DMS53 treated with DMSO at 0.1 percent for 48 hours (cell line): ENCODE results near the gene ZEB1.
"Not testable (repeated sequence)": the region's sequence is repeated elsewhere in the genome, so short reads cannot be mapped to it uniquely, and the experiment has no call there.

ENCODE experiments used
- DNase-seq: peaks from one replicate; lab custom pipeline; 2025; ENCODE audit not compliant: unreplicated experiment; lab: John Stamatoyannopoulos, UW

The ZEB1 gene

GRCh38 chr10:31413325-31413724, 94.3 kb downstream of the ZEB1 start:
- DNase-seq: no peak

- no peak for DNase-seq
These were observed 99.5 kb downstream of the ZEB1 start for GRCh38 chr10:31418481-31418880.

DNA sequence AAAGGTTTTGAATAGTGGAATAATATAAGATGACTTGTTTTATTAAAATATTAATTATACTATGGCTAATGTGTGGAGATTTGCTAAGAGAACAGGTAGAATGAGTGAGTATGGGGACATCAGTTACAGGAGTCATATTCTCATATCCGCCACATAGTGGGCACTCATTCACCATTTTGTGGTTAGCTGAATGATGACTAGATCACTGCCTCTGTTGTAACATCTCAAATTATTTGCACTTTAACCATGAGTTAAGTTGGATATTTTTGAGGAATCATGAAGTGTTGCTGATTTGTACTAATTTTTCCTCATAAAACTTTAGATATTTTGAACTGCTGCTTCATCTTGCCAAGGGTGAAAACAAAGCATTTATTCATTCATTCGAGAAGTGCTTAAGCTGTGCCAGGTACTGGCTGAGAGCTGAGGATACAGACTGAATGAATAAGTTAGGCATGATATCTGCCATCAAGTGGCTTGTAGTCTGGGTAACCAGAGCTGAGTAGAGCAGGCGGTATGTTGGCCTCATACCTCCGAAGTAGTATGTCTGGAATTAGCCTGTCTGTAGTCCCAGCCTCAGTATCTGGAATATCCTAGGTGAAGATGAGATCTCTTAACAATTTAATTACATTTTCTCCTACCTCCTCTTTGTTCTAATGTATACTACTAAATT, 100.5 kb downstream of the ZEB1 start:
- DNase-seq: no peak

DNA sequence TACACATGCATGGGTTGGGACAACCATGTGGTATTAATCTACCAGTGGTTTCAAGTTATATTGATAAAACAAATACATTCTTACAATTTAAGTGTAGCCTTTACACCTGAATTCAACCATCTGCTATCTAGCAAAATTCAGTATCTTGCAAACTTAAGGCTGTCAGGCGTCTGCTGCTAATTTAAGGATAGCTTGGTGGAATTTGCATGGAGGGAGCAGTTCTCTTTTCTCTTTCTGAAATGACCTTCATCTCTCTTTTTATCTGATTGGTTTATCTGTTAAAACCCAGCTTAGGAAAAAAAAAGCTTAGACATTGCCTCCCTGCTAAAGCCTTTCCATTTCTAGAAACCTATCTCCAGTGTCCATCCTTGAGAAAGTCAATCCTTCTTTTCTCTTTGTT, 102.3 kb downstream of the ZEB1 start:
- DNase-seq: no peak

DNA sequence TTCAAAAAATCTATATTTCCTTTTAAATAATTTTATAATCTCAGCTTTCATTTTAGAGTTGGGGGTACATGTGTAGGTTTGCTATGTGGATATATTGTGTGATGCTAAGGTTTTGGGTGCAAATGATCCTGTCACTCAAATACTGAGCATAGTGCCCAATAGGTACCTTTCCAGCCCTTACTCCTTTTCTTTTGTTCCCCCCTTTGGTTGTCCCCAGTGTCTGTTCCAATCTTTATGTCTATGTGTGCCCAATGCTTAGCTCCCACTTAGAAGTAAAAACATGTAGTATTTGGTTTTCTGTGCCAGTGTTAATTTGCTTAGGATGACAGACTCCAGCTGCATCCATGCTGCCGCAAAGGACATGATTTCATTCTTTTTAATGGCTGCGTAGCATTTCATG, 103.6 kb downstream of the ZEB1 start:
- no peak for DNase-seq

DNA sequence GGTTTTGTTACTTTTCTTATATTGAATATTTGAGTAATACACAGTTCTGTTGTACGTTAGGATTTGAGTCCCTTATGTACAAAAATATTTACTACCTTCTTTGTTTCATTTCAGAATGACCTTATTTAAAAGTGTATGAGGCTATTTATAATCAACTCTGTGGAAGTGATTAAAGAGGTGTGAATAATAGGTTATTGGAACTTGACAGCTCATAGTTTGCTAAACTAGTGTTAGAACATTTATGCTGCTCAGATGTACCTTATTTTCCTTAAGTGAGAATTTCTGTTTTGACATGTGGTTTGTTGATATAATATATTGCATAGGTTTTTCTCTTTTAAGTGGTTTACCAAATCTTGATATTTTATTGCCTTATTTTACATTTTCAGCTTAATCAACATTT, 105.5 kb downstream of the ZEB1 start:
- DNase-seq: no peak

DNA sequence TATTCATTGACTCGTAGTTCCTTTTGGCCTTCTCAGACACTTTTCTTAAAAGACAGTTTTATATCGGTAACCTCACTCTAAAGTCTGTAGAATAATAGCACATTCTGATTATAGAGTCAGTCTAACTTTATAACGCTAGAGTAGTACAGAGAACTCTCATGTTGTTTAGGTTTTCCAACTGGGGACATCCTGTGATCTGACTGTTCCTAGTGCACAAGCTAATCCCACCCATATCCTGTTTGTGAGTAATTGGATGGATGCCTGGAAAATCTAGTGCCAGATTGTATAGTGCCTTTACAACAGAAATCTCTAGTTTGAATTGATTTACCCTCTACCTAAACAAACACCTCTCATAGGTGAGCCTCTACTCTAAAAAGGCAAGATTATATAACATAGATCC, 107.4 kb downstream of the ZEB1 start:
- DNase-seq: no peak

DNA sequence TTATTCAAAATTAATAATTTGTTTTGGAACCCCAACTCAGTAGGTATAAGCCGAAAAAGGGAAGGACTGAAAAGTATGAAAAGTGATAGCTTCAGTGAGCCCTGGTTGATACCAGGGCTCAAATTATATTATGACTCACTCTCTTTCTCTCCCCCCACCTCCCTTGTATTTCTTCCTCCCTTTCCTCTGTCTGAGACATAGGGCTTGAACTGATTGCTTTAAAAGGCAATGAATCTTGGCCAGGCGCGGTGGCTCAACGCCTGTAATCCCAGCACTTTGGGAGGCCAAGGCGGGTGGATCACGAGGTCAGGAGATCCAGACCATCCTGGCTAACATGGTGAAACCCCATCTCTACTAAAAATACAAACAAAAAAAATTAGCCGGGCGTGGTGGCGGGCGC, 108.3 kb downstream of the ZEB1 start:
- DNase-seq: not testable (repeated sequence)

- not testable (repeated sequence) for DNase-seq
These were observed 109.5 kb downstream of the ZEB1 start for GRCh38 chr10:31428499-31428898.

DNA sequence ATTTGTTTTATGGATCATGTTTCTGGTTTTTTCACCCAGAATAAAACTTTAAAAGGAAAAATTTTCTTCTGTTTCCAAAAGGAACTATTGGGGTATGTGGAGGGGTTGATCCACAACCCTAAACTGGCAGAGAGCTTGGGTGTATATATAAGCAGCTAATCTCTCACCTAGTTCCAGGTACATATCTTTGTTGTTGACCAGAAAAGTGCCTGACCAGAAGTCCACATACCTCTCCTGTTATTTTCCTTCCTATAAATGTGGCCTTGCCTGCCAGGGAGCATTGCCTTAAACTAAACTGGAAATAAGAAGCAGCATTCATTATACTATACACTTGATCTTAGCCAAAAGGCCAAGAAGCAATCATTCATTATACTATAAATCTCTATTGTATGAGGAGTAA, 112.0 kb downstream of the ZEB1 start:
- no peak for DNase-seq

DNA sequence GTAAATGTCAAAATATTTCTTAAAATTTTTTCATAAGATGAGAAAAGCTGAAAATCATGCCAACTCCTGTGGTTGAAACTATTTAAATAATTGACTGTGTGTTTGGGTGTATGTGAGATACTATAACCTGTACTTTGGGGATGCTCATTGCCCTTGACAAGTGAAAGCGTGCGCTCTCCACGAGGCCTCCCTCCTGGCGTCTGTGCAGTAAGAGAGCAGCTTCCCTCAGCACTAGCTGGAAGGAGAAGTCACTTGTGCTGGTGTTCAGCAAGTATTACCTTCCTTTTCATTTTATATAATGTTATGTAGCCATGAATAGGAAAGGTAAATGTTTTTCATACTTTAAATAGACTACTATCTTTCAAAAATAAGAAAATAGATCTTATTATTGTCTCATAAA, 118.9 kb downstream of the ZEB1 start:
- DNase-seq: no peak

DNA sequence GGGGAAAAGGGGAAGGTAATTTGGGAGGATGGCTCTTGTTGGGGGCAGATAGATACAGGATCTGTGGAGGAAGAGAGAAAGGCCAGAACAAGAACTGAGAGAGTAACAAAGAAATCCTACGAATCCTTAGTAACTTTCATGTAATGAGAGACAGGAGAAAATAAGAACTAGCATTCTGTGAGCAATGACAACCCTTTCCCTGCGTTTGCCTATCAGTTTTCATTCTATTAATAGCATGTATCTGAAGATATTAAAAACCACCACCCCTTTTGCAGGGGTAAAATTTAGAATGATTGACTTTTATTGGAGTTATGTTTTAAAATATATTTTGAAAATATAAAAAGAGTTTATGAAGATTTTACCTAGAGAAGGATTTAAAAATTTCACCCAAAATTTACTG, 132.8 kb downstream of the ZEB1 start:
- no peak for DNase-seq

DNA sequence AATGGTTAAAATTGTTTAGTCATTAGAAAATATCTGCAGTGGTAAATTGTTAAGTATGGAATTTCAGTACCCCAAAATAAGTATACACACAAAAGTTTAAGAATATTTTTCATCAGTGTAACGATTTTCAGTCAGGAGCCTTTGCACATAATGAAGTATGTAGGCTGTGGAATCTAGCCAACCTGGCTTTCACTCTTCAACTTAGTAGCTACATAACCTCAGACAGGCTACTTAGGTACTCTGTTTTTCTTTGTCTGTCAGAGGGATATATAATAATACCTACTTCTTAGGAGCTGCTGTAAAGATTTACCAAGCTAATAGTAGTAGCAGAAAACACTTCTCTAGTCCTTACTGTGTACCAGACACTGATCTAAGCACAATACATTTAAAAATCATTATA, 137.5 kb downstream of the ZEB1 start:
- no peak for DNase-seq

GRCh38 chr10:31457858-31458257, 138.8 kb downstream of the ZEB1 start:
- no peak for DNase-seq

GRCh38 chr10:31458974-31459373, 140.0 kb downstream of the ZEB1 start:
- no peak for DNase-seq

- DNase-seq: no peak
These were observed 141.2 kb downstream of the ZEB1 start for GRCh38 chr10:31460242-31460641.

DNA sequence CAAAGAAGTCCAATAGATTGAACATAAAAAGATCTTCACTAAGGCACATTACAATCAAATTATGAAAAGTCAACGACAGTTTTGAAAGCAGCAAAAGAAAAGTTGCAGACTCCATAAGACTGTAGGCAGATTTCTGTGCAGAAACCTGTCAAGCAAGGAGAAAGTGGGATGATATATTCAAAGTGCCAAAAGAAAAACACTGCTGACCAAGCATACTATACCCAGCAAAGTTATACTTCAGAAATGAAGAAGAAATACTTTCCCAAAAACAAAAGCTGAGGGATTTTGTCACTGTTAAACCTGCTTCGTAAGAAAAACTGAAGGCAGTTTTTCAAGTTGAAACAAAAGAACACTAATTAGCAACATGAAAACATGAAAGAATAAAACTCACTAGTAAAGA, 145.5 kb downstream of the ZEB1 start:
- DNase-seq: no peak

- no peak for DNase-seq
These were observed 147.3 kb downstream of the ZEB1 start for GRCh38 chr10:31466313-31466712.

DNA sequence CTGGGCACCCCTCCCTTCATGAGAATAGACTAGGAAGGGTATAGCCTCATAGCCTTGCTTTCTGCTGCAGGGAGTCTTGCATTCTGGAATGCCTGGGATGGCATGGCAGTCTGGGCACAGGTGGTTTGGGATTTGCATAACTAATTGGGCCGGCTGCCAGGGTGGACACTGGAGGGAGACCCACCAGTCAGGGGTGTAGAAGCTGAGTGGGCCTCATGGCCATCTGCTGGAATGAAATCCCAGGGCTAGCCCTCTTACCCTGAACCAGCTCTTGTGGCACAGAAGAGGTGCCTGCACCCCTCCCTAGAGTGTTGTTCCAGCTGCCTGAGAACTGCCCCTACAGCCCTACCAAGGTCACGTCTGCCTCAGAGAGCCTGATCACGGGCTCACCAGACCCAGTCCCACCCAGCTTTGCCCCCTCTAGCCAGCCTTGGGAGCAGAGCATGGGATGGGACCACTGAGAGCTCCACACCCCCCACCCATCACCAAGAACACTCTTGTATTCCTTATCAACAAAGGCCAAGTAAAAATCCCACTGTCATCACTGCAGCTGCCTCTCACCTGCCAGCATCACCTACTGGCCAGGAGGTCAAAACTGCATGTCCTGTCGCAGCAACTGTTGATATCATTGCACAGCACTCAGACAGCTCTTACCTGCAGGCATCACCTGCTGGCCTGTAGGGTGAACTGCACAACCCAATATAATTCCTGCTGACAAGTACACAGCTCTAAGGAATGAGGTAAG, 148.9 kb downstream of the ZEB1 start:
- peak; percentile 22 for DNase-seq

DNA sequence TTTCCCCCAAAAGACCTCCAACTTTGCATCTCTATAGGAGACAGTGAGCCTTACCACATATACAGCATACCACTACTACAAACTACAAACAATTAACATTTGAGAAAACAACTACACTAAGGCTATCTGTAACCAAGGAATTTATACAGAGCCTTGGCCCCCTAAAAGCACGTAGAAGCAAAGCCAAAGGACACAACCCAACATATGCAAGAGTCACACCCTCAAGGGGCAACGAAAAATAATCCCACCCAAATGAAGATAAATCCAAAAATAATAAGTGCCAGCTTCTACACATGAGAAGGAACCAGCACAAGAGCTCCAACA, 149.5 kb downstream of the ZEB1 start:
- no peak for DNase-seq

DNA sequence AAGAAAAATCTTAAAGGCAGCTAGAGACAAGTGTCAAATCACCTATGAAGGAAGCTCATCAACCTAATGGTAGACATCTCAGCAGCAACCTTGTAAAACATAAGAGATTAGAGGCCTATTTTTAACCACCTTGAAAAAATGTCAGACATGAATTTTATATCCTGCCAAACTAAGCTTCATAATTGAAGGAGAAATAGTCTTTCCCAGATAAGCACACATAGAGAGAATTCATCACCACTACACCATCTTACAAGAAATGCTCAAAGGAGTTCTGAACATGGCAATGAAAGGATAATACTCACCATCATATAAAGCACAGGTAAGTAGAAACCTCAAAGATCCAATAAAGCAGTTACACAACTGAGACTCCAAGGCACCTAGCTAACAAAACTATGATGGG, 156.5 kb downstream of the ZEB1 start:
- no peak for DNase-seq

DNA sequence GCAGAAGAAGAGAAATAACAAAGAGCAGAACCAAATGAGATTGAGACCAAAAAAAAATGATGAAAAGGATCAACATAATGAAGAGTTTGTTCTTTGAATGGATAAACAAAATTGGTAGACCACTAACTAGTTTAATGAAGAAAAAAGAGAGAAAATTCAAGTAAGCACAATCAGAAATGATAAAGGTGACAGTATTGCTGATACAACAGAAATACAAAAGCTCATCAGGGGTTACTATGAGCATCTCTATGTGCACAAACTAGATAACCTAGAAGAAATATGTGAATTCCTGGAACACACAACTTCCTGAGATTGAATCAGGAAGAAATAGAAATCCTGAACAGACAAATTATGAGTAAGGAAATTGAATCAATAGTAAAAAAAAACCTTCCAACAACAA, 157.1 kb downstream of the ZEB1 start:
- DNase-seq: no peak

- no peak for DNase-seq
These were observed 158.6 kb downstream of the ZEB1 start for GRCh38 chr10:31477584-31477983.
